IMR-90 (cell line): ENCODE results near the gene EDIL3. TPM values are rescaled to one million over a fixed set of nuclear protein-coding genes. Genes with fewer than 3 reads are reported as not detected.
"Not testable (repeated sequence)": the region's sequence is repeated elsewhere in the genome, so short reads cannot be mapped to it uniquely, and the experiment has no call there.

Source experiments
- ATAC-seq: fragments of 200-7000 bp; cut with Tn5 transposase; 2 replicates; pipeline ENCODE4 v1.9.1; 2020; ENCODE audit warnings: low read depth, mild to moderate bottlenecking, moderate library complexity
- BruUV-seq: library from RNA; stranded (reverse); fragments of 400-500 nt; replicated peaks from 2 replicates; lab custom pipeline; 2021; lab: Mats Ljungman, UMichigan
- CTCF ChIA-PET: fragments of 300-600 bp; formaldehyde crosslinking; extraction: SDS; loops from one replicate; lab custom pipeline; 2021; ENCODE audit warnings: antibody characterized with exemption; lab: Yijun Ruan, JAX
- POLR2A ChIA-PET: fragments of 300-600 bp; sonication (Branson Sonifier 250); formaldehyde crosslinking; loops from one replicate; lab custom pipeline; 2022; ENCODE audit warnings: antibody characterized with exemption; ENCODE audit not compliant: unreplicated experiment; lab: Charles Lee
- DNase-seq: peaks from one replicate; pipeline ENCODE4 v3.0.0; 2013
- H2AFZ ChIP-seq: replicated peaks from 2 replicates; pipeline ENCODE3; 2013; ENCODE audit warnings: low read length, mild to moderate bottlenecking; ENCODE audit not compliant: poor library complexity
- H2AK5ac ChIP-seq: 2 replicates; pipeline ENCODE4 v1.6.1; 2013; ENCODE audit warnings: low read depth, low read length, inconsistent platforms
- H2AK9ac ChIP-seq: replicated peaks from 2 replicates; pipeline ENCODE3; 2013; ENCODE audit warnings: mild to moderate bottlenecking, low read depth, low read length, moderate library complexity; ENCODE audit not compliant: poor library complexity
- H2BK120ac ChIP-seq: 2 replicates; pipeline ENCODE4 v1.6.1; 2013; ENCODE audit warnings: low read depth, low read length, inconsistent platforms
- H2BK15ac ChIP-seq: 3 replicates; pipeline ENCODE4 v1.6.1; 2013; ENCODE audit warnings: low read depth, low read length, inconsistent platforms
- H2BK20ac ChIP-seq: 2 replicates; pipeline ENCODE4 v1.6.1; 2013; ENCODE audit warnings: low read depth, mild to moderate bottlenecking, inconsistent platforms, low read length, moderate library complexity
- H2BK5ac ChIP-seq: 2 replicates; pipeline ENCODE4 v1.6.1; 2013; ENCODE audit warnings: mild to moderate bottlenecking, low read depth, low read length, inconsistent platforms; ENCODE audit not compliant: poor library complexity, severe bottlenecking
- H3K14ac ChIP-seq: replicated peaks from 2 replicates; pipeline ENCODE4 v1.6.1; 2013; ENCODE audit warnings: low read depth, low read length, inconsistent platforms
- H3K18ac ChIP-seq: 2 replicates; pipeline ENCODE4 v1.6.1; 2013; ENCODE audit warnings: low read depth, low read length, control low read depth
- H3K23ac ChIP-seq: 2 replicates; pipeline ENCODE4 v1.6.1; 2013; ENCODE audit warnings: low read depth, low read length, inconsistent platforms
- H3K27ac ChIP-seq: 2 replicates; pipeline ENCODE4 v1.5.1; 2013; ENCODE audit warnings: mild to moderate bottlenecking, control low read depth, low read length; ENCODE audit not compliant: insufficient read depth
- H3K27me3 ChIP-seq: 2 replicates; pipeline ENCODE4 v1.6.1; 2013; ENCODE audit warnings: low read length; ENCODE audit not compliant: control insufficient read depth, insufficient read depth
- H3K36me3 ChIP-seq: 2 replicates; pipeline ENCODE4 v1.6.1; 2013; ENCODE audit warnings: low read length, mixed read lengths; ENCODE audit not compliant: control insufficient read depth, insufficient read depth
- H3K4ac ChIP-seq: 2 replicates; pipeline ENCODE4 v1.6.1; 2013; ENCODE audit warnings: low read depth, low read length, inconsistent platforms
- H3K4me1 ChIP-seq: 2 replicates; pipeline ENCODE4 v1.6.1; 2013; ENCODE audit warnings: low read length, mixed read lengths; ENCODE audit not compliant: control insufficient read depth, insufficient read depth
- H3K4me2 ChIP-seq: 2 replicates; pipeline ENCODE4 v1.6.1; 2013; ENCODE audit warnings: low read depth, mild to moderate bottlenecking, control low read depth, low read length, moderate library complexity
- H3K4me3 ChIP-seq: 2 replicates; pipeline ENCODE4 v1.5.1; 2013; ENCODE audit warnings: low read depth, mild to moderate bottlenecking, control low read depth, low read length, moderate library complexity; ENCODE audit not compliant: insufficient read depth
- H3K56ac ChIP-seq: 2 replicates; pipeline ENCODE4 v1.6.1; 2013; ENCODE audit warnings: low read length, inconsistent platforms; ENCODE audit not compliant: insufficient read depth; ENCODE audit errors: extremely low read depth
- H3K79me1 ChIP-seq, 2 experiments: 2 replicates each; pipeline ENCODE4 v1.6.1; 2013; ENCODE audit warnings: low read length in 2 of 2, inconsistent platforms in 1 of 2, low read depth in 1 of 2
- H3K9ac ChIP-seq: 2 replicates; pipeline ENCODE4 v1.6.1; 2013; ENCODE audit warnings: low read depth, low read length, control low read depth
- H3K9me1 ChIP-seq: 2 replicates; pipeline ENCODE4 v1.6.1; 2013; ENCODE audit warnings: low read length, inconsistent platforms; ENCODE audit not compliant: insufficient read depth
- H3K9me3 ChIP-seq: 2 replicates; pipeline ENCODE4 v1.6.1; 2013; ENCODE audit warnings: low read length; ENCODE audit not compliant: control insufficient read depth, insufficient read depth
- H4K20me1 ChIP-seq: 2 replicates; pipeline ENCODE4 v1.6.1; 2013; ENCODE audit warnings: low read length, inconsistent platforms; ENCODE audit not compliant: insufficient read depth
- H4K5ac ChIP-seq: 2 replicates; pipeline ENCODE4 v1.6.1; 2013; ENCODE audit warnings: mild to moderate bottlenecking, low read depth, low read length, control low read depth
- H4K8ac ChIP-seq, 2 experiments: 2 replicates each; pipeline ENCODE4 v1.6.1; 2013; ENCODE audit warnings: low read depth in 2 of 2, low read length in 2 of 2, control low read depth in 1 of 2, inconsistent platforms in 1 of 2
- H4K91ac ChIP-seq: 2 replicates; pipeline ENCODE4 v1.6.1; 2013; ENCODE audit warnings: low read depth, low read length, inconsistent platforms; ENCODE audit not compliant: insufficient read depth
- CEBPB ChIP-seq: IDR thresholded peaks from 2 replicates; pipeline ENCODE4 v1.6.1; 2012; ENCODE audit warnings: low read depth, low read length, improper control_type of control experiment
- FOS ChIP-seq: fragments of 150-350 bp; IDR thresholded peaks from 2 replicates; pipeline ENCODE4 v1.6.1; 2016; ENCODE audit warnings: low read depth, low read length
- USF2 ChIP-seq: fragments of 150-350 bp; IDR thresholded peaks from 2 replicates; pipeline ENCODE4 v1.6.1; 2017; ENCODE audit warnings: mild to moderate bottlenecking, antibody characterized with exemption, low read length, low read depth
- WGBS, 2 experiments: methylation state at CpG; one replicate each; pipeline versions ENCODE4 v1.1.5 to v1.1.7; 2013; ENCODE audit warnings: missing lambda C conversion rate in 2 of 2; ENCODE audit not compliant: insufficient read length in 1 of 2; ENCODE audit errors: extremely low coverage in 2 of 2; 5-methylcytosine and 5-hydroxymethylcytosine counted together
- dilution Hi-C: fragments of 300-500 bp; cut with HindIII; formaldehyde crosslinking; loops from one replicate; pipeline ENCODE4 v1.14.3; 2018; ENCODE audit warnings: low sequenced_read_pairs; ENCODE audit not compliant: unreplicated experiment
- in situ Hi-C: fragments of 300-500 bp; cut with MboI; formaldehyde crosslinking; loops from 3 replicates; pipeline ENCODE4 v1.14.3; 2019; ENCODE audit warnings: low sequenced_read_pairs, inconsistent platforms, mixed read lengths
- intact Hi-C: fragments of 100-400 bp; cut with micrococcal nuclease; formaldehyde crosslinking; loops from 2 replicates; pipeline ENCODE4 v1.10.0; 2022
- polyA plus RNA-seq, 3 experiments: library from polyadenylated mRNA; depleted of rRNA; stranded (reverse); fragments of >200 nt; gene quantifications; 2 replicates each; pipeline ENCODE4 v1.2.3, GENCODE V29; 2012; ENCODE audit warnings: low replicate concordance in 1 of 3
- total RNA-seq: library from RNA; depleted of rRNA; stranded (reverse); fragments of >200 nt; gene quantifications from 2 replicates; pipeline ENCODE4 v1.2.3, GENCODE V29; 2012

EDIL3 gene
- total and polyA plus RNA-seq, 2 of the 4 experiments (the other 2 are of a cell fraction) = 55.5 to 82.8 TPM

- H4K5ac ChIP-seq = no peak overlapping the region
- H3K9me1 ChIP-seq = peaks cover 4% of the 10 kb centered on the region; the same call in 1 of the 2 replicates
- no CpG with 5 or more reads among the region's 1 CpG for WGBS, 2 experiments
- no peak for TF ChIP-seq CEBPB
- TF ChIP-seq FOS = no peak
- TF ChIP-seq USF2 = no peak
- no peak overlapping the region for H3K4me3 ChIP-seq
- no peak overlapping the region for H3K23ac ChIP-seq
- no peaks in the 10 kb centered on the region for H4K20me1 ChIP-seq
- peaks cover 0 to 13% of the 10 kb centered on the region in 2 experiments; a peak in 3 of 4 replicates for H3K79me1 ChIP-seq
- no peaks in the 10 kb centered on the region for H3K9me3 ChIP-seq
- no peak overlapping the region for H3K56ac ChIP-seq
- no TSS peak for BruUV-seq
- no peak overlapping the region for H2AK5ac ChIP-seq
- intact Hi-C loops = no loop called here
- peaks cover 10% of the 10 kb centered on the region for H3K4me1 ChIP-seq
- no peaks in the 10 kb centered on the region; the same call in 1 of the 2 replicates for H3K36me3 ChIP-seq
- dilution Hi-C loops = no loop called here
- DNase-seq = no peak
- no peak for ATAC-seq
- H3K14ac ChIP-seq = no peak overlapping the region
- no peak overlapping the region for H3K18ac ChIP-seq
- no peaks in the 10 kb centered on the region for H3K27me3 ChIP-seq
- ChIA-PET CTCF (no interaction called here), POLR2A (interaction anchor here (0.6 kb wide), 1 partner anchor 131 kb away, joined by 3 read pairs; no protein-coding TSS in a partner anchor)
- H3K4ac ChIP-seq = no peak overlapping the region
- no peak overlapping the region for H2BK15ac ChIP-seq
- H4K91ac ChIP-seq = no peak overlapping the region
- no peak overlapping the region for H4K8ac ChIP-seq
- no peak overlapping the region for H2BK5ac ChIP-seq
- H3K4me2 ChIP-seq = no peak overlapping the region
- H2AK9ac ChIP-seq = no peak overlapping the region
- no peak overlapping the region for H3K9ac ChIP-seq
- no peak overlapping the region for H2BK120ac ChIP-seq
- no peak overlapping the region for H3K27ac ChIP-seq
- in situ Hi-C loops = no loop called here
- no peak overlapping the region for H2BK20ac ChIP-seq
- H2AFZ ChIP-seq = no peak overlapping the region
Measured at GRCh38 chr5:84162695-84163094, 222.0 kb downstream of the EDIL3 start.

- H3K4me2 ChIP-seq, H3K4ac ChIP-seq, in situ Hi-C loops, H3K36me3 ChIP-seq, H3K4me1 ChIP-seq, H3K27me3 ChIP-seq, H3K23ac ChIP-seq, H4K91ac ChIP-seq, H2AK9ac ChIP-seq, H2BK120ac ChIP-seq, intact Hi-C loops, ATAC-seq, H3K9me1 ChIP-seq, H4K20me1 ChIP-seq, H3K56ac ChIP-seq, H3K14ac ChIP-seq, POLR2A ChIA-PET, H4K5ac ChIP-seq, H2AFZ ChIP-seq, H3K4me3 ChIP-seq, H2BK15ac ChIP-seq, H2AK5ac ChIP-seq, H3K18ac ChIP-seq, H4K8ac ChIP-seq, DNase-seq, dilution Hi-C loops, H3K9me3 ChIP-seq, H2BK20ac ChIP-seq, H3K9ac ChIP-seq, H2BK5ac ChIP-seq, H3K27ac ChIP-seq, BruUV-seq: not testable (repeated sequence)
- CTCF ChIA-PET = interaction anchor here (0.5 to 1.1 kb wide), 2 partner anchors 9 to 20 kb away, joined by 3 read pairs; no protein-coding TSS in a partner anchor
- H3K79me1 ChIP-seq = peaks cover 0 to 13% of the 10 kb centered on the region in 2 experiments; a peak in 3 of 4 replicates
Measured at GRCh38 chr5:84160650-84161049, 224.0 kb downstream of the EDIL3 start.
